NT2/D1 (cell line): ENCODE results near the gene GCAT.

ENCODE experiments used
- SUZ12 ChIP-seq: IDR thresholded peaks from 2 replicates; pipeline ENCODE4 v1.6.1; 2011; ENCODE audit not compliant: insufficient read length, insufficient read depth; ENCODE audit errors: extremely low read depth
- YY1 ChIP-seq: IDR thresholded peaks from 2 replicates; pipeline ENCODE4 v1.6.1; 2011; ENCODE audit not compliant: insufficient read length, insufficient read depth
- ZNF274 ChIP-seq: IDR thresholded peaks from 2 replicates; pipeline ENCODE4 v1.6.1; 2011; ENCODE audit warnings: mild to moderate bottlenecking, low read depth, low read length

GRCh38 chr22:37844904-37845329 lies 37.2 kb downstream of the GCAT start:
- TF ChIP-seq YY1: no peak
- no peak for TF ChIP-seq ZNF274
- TF ChIP-seq SUZ12: no peak
